ENCODE data around the gene SLC16A11. TPM values are rescaled to one million over a fixed set of nuclear protein-coding genes. Genes with fewer than 3 reads are reported as not detected.

Gene SLC16A11
- polyA plus RNA-seq, 1 donor = 0.94 TPM

DNA sequence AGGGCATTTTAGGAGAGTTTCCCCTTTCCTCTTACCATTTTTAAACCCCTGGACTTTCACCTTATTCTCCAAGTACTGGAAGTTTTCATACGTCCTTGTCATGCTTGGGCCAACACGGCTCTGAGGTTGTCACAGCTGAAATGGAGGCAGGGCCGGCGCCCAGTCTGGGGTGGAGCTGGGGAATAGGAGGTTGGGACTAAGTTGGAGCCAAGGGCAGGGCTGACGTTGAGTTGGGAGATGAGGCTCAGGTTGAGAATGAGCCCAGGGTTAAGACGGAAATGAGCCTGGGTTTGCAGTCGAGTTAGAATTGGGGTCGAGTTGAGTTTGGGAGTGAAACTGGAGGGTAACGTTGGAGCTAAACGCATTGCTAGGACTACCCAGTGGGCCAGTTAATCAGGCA is 34.8 kb upstream of the SLC16A11 start:
- H3K9me3 ChIP-seq (ENCODE audit: control insufficient read depth, low read depth, low read length) = no peaks in the 10 kb centered on the region
- no peak overlapping the region for H3K4me3 ChIP-seq (ENCODE audit: low read length)
- DNase-seq = no peak
- H3K4me1 ChIP-seq (ENCODE audit: control insufficient read depth, insufficient read depth, low read length) = no peaks in the 10 kb centered on the region
- peaks cover 3% of the 10 kb centered on the region for H3K27me3 ChIP-seq (ENCODE audit: control insufficient read depth, insufficient read depth, low read length)
- no peaks in the 10 kb centered on the region for H3K36me3 ChIP-seq (ENCODE audit: control insufficient read depth, insufficient read depth, low read length)
- WGBS (ENCODE audit: insufficient coverage, low lambda C conversion rate) = no CpG with 5 or more reads among the region's 10 CpGs
- no peak overlapping the region for H3K27ac ChIP-seq (ENCODE audit: low read length)

GRCh38 chr17:7077911-7078546 is 34.1 kb upstream of the SLC16A11 start:
- Histone ChIP-seq H3K36me3 (ENCODE audit: control insufficient read depth, insufficient read depth, low read length) (no peaks in the 10 kb centered on the region), H3K27ac (ENCODE audit: low read length) (no peak overlapping the region), H3K4me1 (ENCODE audit: control insufficient read depth, insufficient read depth, low read length) (no peaks in the 10 kb centered on the region), H3K9me3 (ENCODE audit: control insufficient read depth, low read depth, low read length) (no peaks in the 10 kb centered on the region), H3K27me3 (ENCODE audit: control insufficient read depth, insufficient read depth, low read length) (peaks cover 3% of the 10 kb centered on the region), H3K4me3 (ENCODE audit: low read length) (no peak overlapping the region)
- whole genome bisulfite sequencing (ENCODE audit: insufficient coverage, low lambda C conversion rate) = no CpG with 5 or more reads among the region's 7 CpGs
- no peak for DNase-seq

- DNase-seq = no peak
- Histone ChIP-seq H3K27ac (ENCODE audit: low read length) (no peak overlapping the region), H3K4me1 (ENCODE audit: control insufficient read depth, insufficient read depth, low read length) (no peaks in the 10 kb centered on the region), H3K4me3 (ENCODE audit: low read length) (no peak overlapping the region), H3K36me3 (ENCODE audit: control insufficient read depth, insufficient read depth, low read length) (no peaks in the 10 kb centered on the region), H3K27me3 (ENCODE audit: control insufficient read depth, insufficient read depth, low read length) (peaks cover 2% of the 10 kb centered on the region), H3K9me3 (ENCODE audit: control insufficient read depth, low read depth, low read length) (no peaks in the 10 kb centered on the region)
- WGBS (ENCODE audit: insufficient coverage, low lambda C conversion rate) = no CpG with 5 or more reads among the region's 14 CpGs
Observed at GRCh38 chr17:7074931-7075330, 31.0 kb upstream of the SLC16A11 start.

DNA sequence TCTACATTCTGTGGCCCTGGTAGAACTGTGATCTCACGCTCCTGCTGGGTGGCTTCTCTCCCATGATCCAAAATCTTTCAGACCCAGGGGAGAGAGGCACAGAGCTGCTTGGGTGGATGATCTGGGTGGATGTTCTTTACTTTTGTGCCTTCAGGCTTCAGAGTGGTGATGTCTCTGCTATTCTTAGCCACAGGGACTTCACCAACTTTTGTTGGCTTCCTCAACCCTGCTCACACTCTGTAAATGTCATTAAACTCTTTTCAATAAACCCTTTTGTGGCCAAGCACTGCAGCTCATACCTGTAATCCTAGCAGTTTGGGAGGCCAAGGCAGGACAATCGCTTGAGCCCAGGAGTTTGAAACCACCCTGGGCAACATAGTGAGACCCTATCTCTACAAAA is 28.5 kb upstream of the SLC16A11 start:
- no CpG with 5 or more reads among the region's 2 CpGs for WGBS (ENCODE audit: insufficient coverage, low lambda C conversion rate)
- Histone ChIP-seq H3K27me3 (ENCODE audit: control insufficient read depth, insufficient read depth, low read length) (peaks cover 2% of the 10 kb centered on the region), H3K4me3 (ENCODE audit: low read length) (no peak overlapping the region), H3K9me3 (ENCODE audit: control insufficient read depth, low read depth, low read length) (peaks cover 3% of the 10 kb centered on the region), H3K4me1 (ENCODE audit: control insufficient read depth, insufficient read depth, low read length) (no peaks in the 10 kb centered on the region), H3K27ac (ENCODE audit: low read length) (no peak overlapping the region), H3K36me3 (ENCODE audit: control insufficient read depth, insufficient read depth, low read length) (no peaks in the 10 kb centered on the region)
- no peak for DNase-seq

DNA sequence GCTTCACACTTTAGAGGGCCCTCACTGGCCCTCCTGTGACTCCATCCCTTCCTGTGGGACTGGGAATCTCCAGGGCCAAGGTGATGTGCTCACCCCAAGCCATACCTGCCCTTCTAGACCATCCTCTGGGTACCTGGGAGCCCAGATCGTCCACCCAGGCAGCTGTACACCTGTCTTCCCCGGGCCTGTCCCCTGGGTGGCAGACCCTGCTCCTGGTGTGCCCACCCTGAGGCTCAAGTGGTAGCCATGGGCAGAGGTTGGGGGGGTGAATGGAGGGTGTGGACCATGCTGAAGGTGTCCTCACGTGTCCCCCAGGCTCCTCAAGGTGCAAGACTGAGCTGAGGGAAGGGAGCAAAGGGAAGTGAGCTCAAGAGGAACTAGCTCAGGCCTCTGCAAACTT is 26.8 kb upstream of the SLC16A11 start:
- no peaks in the 10 kb centered on the region for H3K4me1 ChIP-seq (ENCODE audit: control insufficient read depth, insufficient read depth, low read length)

DNA sequence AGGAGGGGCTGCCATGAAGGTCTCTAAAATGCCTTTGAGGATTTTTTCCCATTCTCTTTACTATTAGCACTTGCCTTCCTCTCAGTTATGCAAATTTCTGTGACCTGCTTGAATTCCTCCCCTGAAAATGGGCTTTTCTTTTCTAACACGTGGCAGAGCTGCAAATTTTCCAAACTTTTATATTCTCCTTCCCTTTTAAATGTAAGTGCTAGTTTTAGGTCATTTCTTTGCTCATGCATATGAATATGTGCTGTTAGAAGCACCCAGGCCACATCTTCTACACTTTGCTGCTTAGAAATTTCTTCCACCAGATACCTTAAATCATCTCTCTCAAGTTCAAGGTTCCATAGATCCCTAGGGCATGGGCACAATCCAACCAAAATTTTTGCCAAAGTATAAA is 24.4 kb upstream of the SLC16A11 start:
- H3K4me3 ChIP-seq (ENCODE audit: low read length) = no peak overlapping the region

More for the DNA sequence above, 26.8 kb upstream of the SLC16A11 start:
- H3K27me3 ChIP-seq (ENCODE audit: control insufficient read depth, insufficient read depth, low read length) = peaks cover 2% of the 10 kb centered on the region
- no peaks in the 10 kb centered on the region for H3K36me3 ChIP-seq (ENCODE audit: control insufficient read depth, insufficient read depth, low read length)
- no peak overlapping the region for H3K27ac ChIP-seq (ENCODE audit: low read length)
- no peak for DNase-seq
- no peak overlapping the region for H3K4me3 ChIP-seq (ENCODE audit: low read length)
- WGBS (ENCODE audit: insufficient coverage, low lambda C conversion rate) = no CpG with 5 or more reads among the region's 3 CpGs
- peaks cover 3% of the 10 kb centered on the region for H3K9me3 ChIP-seq (ENCODE audit: control insufficient read depth, low read depth, low read length)

GRCh38 chr17:7067198-7067597 is 23.3 kb upstream of the SLC16A11 start:
- no CpG with 5 or more reads among the region's 1 CpG for WGBS (ENCODE audit: insufficient coverage, low lambda C conversion rate)
- peaks cover 3% of the 10 kb centered on the region for H3K9me3 ChIP-seq (ENCODE audit: control insufficient read depth, low read depth, low read length)
- no peaks in the 10 kb centered on the region for H3K4me1 ChIP-seq (ENCODE audit: control insufficient read depth, insufficient read depth, low read length)
- no peak overlapping the region for H3K4me3 ChIP-seq (ENCODE audit: low read length)
- DNase-seq = no peak
- no peaks in the 10 kb centered on the region for H3K36me3 ChIP-seq (ENCODE audit: control insufficient read depth, insufficient read depth, low read length)
- peaks cover 2% of the 10 kb centered on the region for H3K27me3 ChIP-seq (ENCODE audit: control insufficient read depth, insufficient read depth, low read length)
- H3K27ac ChIP-seq (ENCODE audit: low read length) = no peak overlapping the region

More for the DNA sequence above, 24.4 kb upstream of the SLC16A11 start:
- DNase-seq = no peak
- no peaks in the 10 kb centered on the region for H3K4me1 ChIP-seq (ENCODE audit: control insufficient read depth, insufficient read depth, low read length)
- no peaks in the 10 kb centered on the region for H3K36me3 ChIP-seq (ENCODE audit: control insufficient read depth, insufficient read depth, low read length)
- peaks cover 2% of the 10 kb centered on the region for H3K27me3 ChIP-seq (ENCODE audit: control insufficient read depth, insufficient read depth, low read length)
- no peak overlapping the region for H3K27ac ChIP-seq (ENCODE audit: low read length)
- 10% methylated on average over 1 of the region's 1 CpG for WGBS (ENCODE audit: insufficient coverage, low lambda C conversion rate)
- H3K9me3 ChIP-seq (ENCODE audit: control insufficient read depth, low read depth, low read length) = peaks cover 3% of the 10 kb centered on the region

GRCh38 chr17:7064261-7064660 is 20.4 kb upstream of the SLC16A11 start:
- H3K4me3 ChIP-seq (ENCODE audit: low read length) = no peak overlapping the region
- no peaks in the 10 kb centered on the region for H3K36me3 ChIP-seq (ENCODE audit: control insufficient read depth, insufficient read depth, low read length)
- peaks cover under 1% of the 10 kb centered on the region for H3K9me3 ChIP-seq (ENCODE audit: control insufficient read depth, low read depth, low read length)
- no CpG with 5 or more reads among the region's 4 CpGs for WGBS (ENCODE audit: insufficient coverage, low lambda C conversion rate)
- H3K27me3 ChIP-seq (ENCODE audit: control insufficient read depth, insufficient read depth, low read length) = peaks cover 2% of the 10 kb centered on the region
- DNase-seq = no peak
- no peak overlapping the region for H3K27ac ChIP-seq (ENCODE audit: low read length)
- H3K4me1 ChIP-seq (ENCODE audit: control insufficient read depth, insufficient read depth, low read length) = no peaks in the 10 kb centered on the region

GRCh38 chr17:7063518-7064094 is 19.7 kb upstream of the SLC16A11 start:
- 14% methylated on average over 1 of the region's 6 CpGs for WGBS (ENCODE audit: insufficient coverage, low lambda C conversion rate)
- DNase-seq = no peak
- Histone ChIP-seq H3K9me3 (ENCODE audit: control insufficient read depth, low read depth, low read length) (no peaks in the 10 kb centered on the region), H3K4me3 (ENCODE audit: low read length) (no peak overlapping the region), H3K27me3 (ENCODE audit: control insufficient read depth, insufficient read depth, low read length) (peaks cover 2% of the 10 kb centered on the region), H3K36me3 (ENCODE audit: control insufficient read depth, insufficient read depth, low read length) (no peaks in the 10 kb centered on the region), H3K4me1 (ENCODE audit: control insufficient read depth, insufficient read depth, low read length) (no peaks in the 10 kb centered on the region), H3K27ac (ENCODE audit: low read length) (no peak overlapping the region)

DNA sequence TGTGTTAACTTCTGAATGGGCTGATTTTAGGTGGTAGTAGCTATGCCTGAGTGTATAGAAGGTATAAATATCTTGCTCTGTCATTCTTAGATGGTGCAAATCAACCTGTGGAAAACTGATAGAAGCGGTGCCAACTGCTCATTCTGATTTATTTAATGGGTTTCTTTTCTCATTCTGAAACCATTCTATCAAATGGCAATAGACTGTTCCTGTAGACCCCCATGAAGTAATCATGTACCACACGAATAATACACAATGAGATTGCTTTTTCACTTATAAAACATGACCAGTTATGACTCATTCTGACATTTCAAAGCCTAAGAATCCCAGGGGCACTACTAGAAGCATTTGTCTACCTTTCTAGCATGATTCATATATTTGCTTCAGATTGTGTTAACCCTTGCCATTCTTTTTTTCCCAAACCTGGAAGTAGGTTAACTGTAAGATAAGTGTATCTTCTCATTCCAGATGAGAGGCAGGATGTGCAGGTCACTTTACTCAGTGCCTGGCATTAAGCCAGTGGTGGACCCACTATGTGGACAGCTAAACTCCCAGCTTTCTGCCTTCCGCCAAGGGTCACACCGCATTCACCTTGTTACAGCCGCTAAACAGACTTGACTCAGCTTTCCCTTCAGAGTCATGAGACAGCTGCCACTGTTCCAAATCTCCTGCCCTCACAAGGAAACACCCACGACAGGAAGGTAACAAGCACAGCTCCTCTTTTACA is 16.4 kb upstream of the SLC16A11 start:
- no peaks in the 10 kb centered on the region for H3K4me1 ChIP-seq (ENCODE audit: control insufficient read depth, insufficient read depth, low read length)
- no peak overlapping the region for H3K27ac ChIP-seq (ENCODE audit: low read length)
- peaks cover 2% of the 10 kb centered on the region for H3K27me3 ChIP-seq (ENCODE audit: control insufficient read depth, insufficient read depth, low read length)
- H3K9me3 ChIP-seq (ENCODE audit: control insufficient read depth, low read depth, low read length) = no peaks in the 10 kb centered on the region
- no peak for DNase-seq
- H3K36me3 ChIP-seq (ENCODE audit: control insufficient read depth, insufficient read depth, low read length) = no peaks in the 10 kb centered on the region
- WGBS (ENCODE audit: insufficient coverage, low lambda C conversion rate) = 67% methylated on average over 3 of the region's 6 CpGs
- H3K4me3 ChIP-seq (ENCODE audit: low read length) = no peak overlapping the region
